Keratinocyte (primary cell): ENCODE measurements around the gene ALPP. TPM values are rescaled to one million over a fixed set of nuclear protein-coding genes. Genes with fewer than 3 reads are reported as not detected.

Source experiments
- DNase-seq: peaks from one replicate; pipeline ENCODE4 v3.0.0-alpha.2; 2011; ENCODE audit warnings: low read depth, missing footprints, low spot score
- FAIRE-seq: peaks from 2 replicates; lab custom pipeline; 2011; peaks lifted over from hg19 to GRCh38; lab: Jason Lieb, UNC
- H2AFZ ChIP-seq: 2 replicates; pipeline ENCODE4 v1.6.0; 2012; ENCODE audit warnings: low read length, control low read depth, inconsistent platforms; ENCODE audit not compliant: control insufficient read depth
- H3K27ac ChIP-seq: 2 replicates; pipeline ENCODE4 v1.5.1; 2011; ENCODE audit warnings: low read length; ENCODE audit not compliant: control insufficient read depth, insufficient read depth
- H3K27me3 ChIP-seq: 3 replicates; pipeline ENCODE4 v1.6.0; 2011; ENCODE audit warnings: low read length; ENCODE audit not compliant: control insufficient read depth, insufficient read depth; ENCODE audit errors: extremely low read depth
- H3K36me3 ChIP-seq, 2 experiments: 2 replicates in 1 of 2; 3 replicates in 1 of 2; pipeline ENCODE4 v1.5.1; 2011; ENCODE audit warnings: low read length in 2 of 2, mild to moderate bottlenecking in 1 of 2; ENCODE audit not compliant: control insufficient read depth in 2 of 2, insufficient read depth in 2 of 2; ENCODE audit errors: extremely low read depth in 1 of 2
- H3K4me1 ChIP-seq: 3 replicates; pipeline ENCODE4 v1.5.1; 2011; ENCODE audit warnings: low read length; ENCODE audit not compliant: control insufficient read depth, insufficient read depth; ENCODE audit errors: extremely low read depth
- H3K4me2 ChIP-seq: 3 replicates; pipeline ENCODE4 v1.6.0; 2011; ENCODE audit warnings: low read depth, low read length; ENCODE audit not compliant: control insufficient read depth, insufficient read depth; ENCODE audit errors: extremely low read depth
- H3K4me3 ChIP-seq, 3 experiments: fragments of 200-600 bp in 1 of 3; sonication (generic) in 1 of 3; 2 replicates in 2 of 3; 3 replicates in 1 of 3; pipeline ENCODE4 v1.5.1; 2011 to 2016; ENCODE audit warnings: low read length in 3 of 3, mild to moderate bottlenecking in 3 of 3, control low read depth in 2 of 3, inconsistent platforms in 1 of 3, low read depth in 1 of 3, mixed read lengths in 1 of 3, mixed run types in 1 of 3, moderate library complexity in 1 of 3; ENCODE audit not compliant: control insufficient read depth in 2 of 3, insufficient read depth in 2 of 3; ENCODE audit errors: extremely low read depth in 1 of 3
- H3K79me2 ChIP-seq: 2 replicates; pipeline ENCODE4 v1.6.0; 2012; ENCODE audit warnings: low read length; ENCODE audit not compliant: control insufficient read depth, insufficient read depth
- H3K9ac ChIP-seq: 3 replicates; pipeline ENCODE4 v1.6.0; 2011; ENCODE audit warnings: low read length; ENCODE audit not compliant: control insufficient read depth, insufficient read depth; ENCODE audit errors: extremely low read depth
- H3K9me1 ChIP-seq: 3 replicates; pipeline ENCODE4 v1.6.0; 2011; ENCODE audit warnings: low read length; ENCODE audit not compliant: control insufficient read depth, insufficient read depth; ENCODE audit errors: extremely low read depth
- H3K9me3 ChIP-seq: 2 replicates; pipeline ENCODE4 v1.5.1; 2012; ENCODE audit warnings: low read depth, low read length; ENCODE audit not compliant: control insufficient read depth
- H4K20me1 ChIP-seq: 3 replicates; pipeline ENCODE4 v1.6.0; 2011; ENCODE audit warnings: low read length; ENCODE audit not compliant: control insufficient read depth, insufficient read depth; ENCODE audit errors: extremely low read depth
- EZH2 ChIP-seq: IDR thresholded peaks from one replicate; pipeline ENCODE4 v1.6.1; 2012; ENCODE audit warnings: inconsistent platforms, mild to moderate bottlenecking, low read length, moderate library complexity
- dilution Hi-C: fragments of 300-500 bp; cut with MboI; formaldehyde crosslinking; loops from one replicate; pipeline ENCODE4 v1.7.0; 2020; ENCODE audit warnings: low sequenced_read_pairs; ENCODE audit not compliant: extremely low pct_ligation_motif_present
- polyA plus RNA-seq, 5 experiments: library from polyadenylated mRNA; depleted of rRNA in 3 of 5; stranded (reverse) in 3 of 5; stranded (forward) in 1 of 5; unstranded in 1 of 5; fragments of >200 nt; gene quantifications; 1 replicate in 1 of 5; 2 replicates in 3 of 5; 3 replicates in 1 of 5; pipeline versions ENCODE4 v1.2.1 to v1.2.3, GENCODE V29; 2011 to 2012; ENCODE audit warnings: missing spikeins in 2 of 5, low read depth in 1 of 5, low replicate concordance in 1 of 5
- TF ChIP-seq, protein P1 (sequence below), 3 experiments: IDR thresholded peaks in 1 of 3; conservative IDR thresholded peaks in 1 of 3; optimal IDR thresholded peaks in 1 of 3; 2 replicates in 2 of 3; 3 replicates in 1 of 3; pipeline versions ENCODE3 to v1.5.1; 2011; ENCODE audit warnings: low read length in 3 of 3, mild to moderate bottlenecking in 3 of 3, moderate library complexity in 2 of 3, control low read depth in 1 of 3, inconsistent platforms in 1 of 3; ENCODE audit not compliant: insufficient read depth in 2 of 3; ENCODE audit errors: extremely low read depth in 1 of 3

Gene ALPP
- polyA plus RNA-seq, 1 donor (not counting 4 experiments of a cell fraction or from before 2014, with no cell fraction given) = not detected

DNA sequence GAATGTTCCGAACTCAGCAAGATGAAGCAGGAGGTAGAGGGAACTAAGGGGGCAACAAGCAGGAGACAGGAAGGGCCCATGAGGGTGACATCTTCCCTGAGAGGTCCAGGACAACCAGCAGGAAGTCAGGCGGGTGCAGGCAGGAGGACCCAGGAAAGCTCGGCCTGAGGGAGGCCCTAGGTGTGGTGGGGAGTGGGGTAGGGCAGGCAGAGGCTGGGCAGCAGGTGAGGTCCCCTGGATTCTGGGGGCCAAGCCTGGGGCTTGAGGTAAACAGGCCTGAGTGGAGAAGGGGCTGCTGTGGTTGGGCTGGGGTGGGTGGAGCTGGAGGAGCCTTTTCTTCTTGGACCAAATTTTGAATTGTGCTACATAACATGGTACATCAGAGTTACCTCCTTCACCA lies 24.0 kb downstream of the ALPP start:
- no peaks in the 10 kb centered on the region for H4K20me1 ChIP-seq
- no peak overlapping the region for H3K27ac ChIP-seq
- no peak overlapping the region for H3K4me2 ChIP-seq
- DNase-seq (no peak), FAIRE-seq (no peak)
- H3K27me3 ChIP-seq = no peaks in the 10 kb centered on the region
- H3K9me1 ChIP-seq = no peaks in the 10 kb centered on the region
- H3K79me2 ChIP-seq = no peaks in the 10 kb centered on the region
- dilution Hi-C loops = no loop called here
- H3K9me3 ChIP-seq = no peaks in the 10 kb centered on the region
- no peaks in the 10 kb centered on the region for H3K36me3 ChIP-seq
- no peaks in the 10 kb centered on the region for H3K4me1 ChIP-seq
- no peak overlapping the region for H3K9ac ChIP-seq
- TF ChIP-seq EZH2 = no peak
- TF ChIP-seq, protein P1, sequence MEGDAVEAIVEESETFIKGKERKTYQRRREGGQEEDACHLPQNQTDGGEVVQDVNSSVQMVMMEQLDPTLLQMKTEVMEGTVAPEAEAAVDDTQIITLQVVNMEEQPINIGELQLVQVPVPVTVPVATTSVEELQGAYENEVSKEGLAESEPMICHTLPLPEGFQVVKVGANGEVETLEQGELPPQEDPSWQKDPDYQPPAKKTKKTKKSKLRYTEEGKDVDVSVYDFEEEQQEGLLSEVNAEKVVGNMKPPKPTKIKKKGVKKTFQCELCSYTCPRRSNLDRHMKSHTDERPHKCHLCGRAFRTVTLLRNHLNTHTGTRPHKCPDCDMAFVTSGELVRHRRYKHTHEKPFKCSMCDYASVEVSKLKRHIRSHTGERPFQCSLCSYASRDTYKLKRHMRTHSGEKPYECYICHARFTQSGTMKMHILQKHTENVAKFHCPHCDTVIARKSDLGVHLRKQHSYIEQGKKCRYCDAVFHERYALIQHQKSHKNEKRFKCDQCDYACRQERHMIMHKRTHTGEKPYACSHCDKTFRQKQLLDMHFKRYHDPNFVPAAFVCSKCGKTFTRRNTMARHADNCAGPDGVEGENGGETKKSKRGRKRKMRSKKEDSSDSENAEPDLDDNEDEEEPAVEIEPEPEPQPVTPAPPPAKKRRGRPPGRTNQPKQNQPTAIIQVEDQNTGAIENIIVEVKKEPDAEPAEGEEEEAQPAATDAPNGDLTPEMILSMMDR (optimal IDR thresholded peaks at IDR 0.05 in 1 of 3, IDR thresholded peaks at IDR 0.05 in 1 of 3, conservative IDR thresholded peaks at IDR 0.05 in 1 of 3; ENCODE audit: extremely low read depth in 1 of 3, insufficient read depth in 2 of 3, low read length in 3 of 3) = no peak
- no peak overlapping the region for H2AFZ ChIP-seq
- H3K4me3 ChIP-seq = no peak overlapping the region

DNA sequence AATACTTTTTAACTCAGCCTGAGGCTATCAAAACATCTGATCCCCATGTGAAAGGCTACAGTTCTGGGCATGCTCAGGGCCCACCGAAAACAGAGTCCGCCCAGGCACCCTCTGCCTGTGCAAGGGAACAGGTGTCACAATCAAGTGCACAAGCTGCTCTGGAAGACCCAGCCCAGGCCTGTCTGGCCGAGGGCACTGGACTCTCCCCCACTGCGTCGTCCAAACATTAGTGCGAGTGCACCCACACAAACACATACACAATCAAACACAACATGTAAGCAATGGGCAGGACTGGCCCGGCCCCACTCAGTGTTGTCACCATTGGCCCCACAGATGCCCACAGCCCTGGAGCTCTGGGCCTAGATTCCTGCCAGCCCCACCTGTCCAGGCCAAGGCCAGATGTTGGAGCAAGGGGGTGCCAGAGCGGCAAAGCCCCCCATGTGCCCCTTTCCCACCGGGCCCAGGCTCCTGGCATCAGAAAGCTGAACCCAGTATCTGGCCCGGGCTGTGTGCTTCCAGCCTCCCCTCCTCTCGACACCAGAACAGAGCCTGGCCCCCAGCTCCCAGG lies 27.5 kb downstream of the ALPP start:
- Histone ChIP-seq H3K4me1 (no peaks in the 10 kb centered on the region), H3K36me3 (no peaks in the 10 kb centered on the region), H3K4me3 (no peak overlapping the region), H3K9me1 (no peaks in the 10 kb centered on the region), H3K79me2 (no peaks in the 10 kb centered on the region), H3K27ac (no peak overlapping the region), H3K4me2 (no peak overlapping the region), H3K9me3 (no peaks in the 10 kb centered on the region), H4K20me1 (no peaks in the 10 kb centered on the region), H3K9ac (no peak overlapping the region), H3K27me3 (peaks cover 7% of the 10 kb centered on the region), H2AFZ (no peak overlapping the region)
- TF ChIP-seq, protein P1 (optimal IDR thresholded peaks at IDR 0.05 in 1 of 3, IDR thresholded peaks at IDR 0.05 in 1 of 3, conservative IDR thresholded peaks at IDR 0.05 in 1 of 3; ENCODE audit: extremely low read depth in 1 of 3, insufficient read depth in 2 of 3, low read length in 3 of 3) = no peak
- no peak for TF ChIP-seq EZH2
- FAIRE-seq (no peak), DNase-seq (no peak)
- dilution Hi-C loops = no loop called here
